Common myeloid progenitor, CD34-positive (primary cell): Measurements from ENCODE around the gene CD83.

ENCODE experiments used
- CTCF ChIA-PET: fragments of 350-600 bp; sonication (Branson Sonifier 250); formaldehyde crosslinking; loops from one replicate; lab custom pipeline; 2021; ENCODE audit warnings: antibody characterized with exemption; lab: Charles Lee
- POLR2A ChIA-PET: fragments of 350-600 bp; sonication (Branson Sonifier 250); formaldehyde crosslinking; loops from one replicate; lab custom pipeline; 2021; ENCODE audit warnings: antibody characterized with exemption; lab: Charles Lee
- DNase-seq, 3 donors: peaks; one replicate each; pipeline versions ENCODE4 v3.0.0 to v3.0.0-alpha.2; 2013
- H3K27ac ChIP-seq, 2 experiments: 1 replicate in 1 of 2; 2 replicates in 1 of 2; pipeline ENCODE4 v1.7.0; 2013; ENCODE audit warnings: inconsistent platforms in 2 of 2, low read length in 2 of 2, mild to moderate bottlenecking in 2 of 2, low read depth in 1 of 2, moderate library complexity in 1 of 2; ENCODE audit not compliant: severe bottlenecking in 2 of 2, insufficient read depth in 1 of 2, poor library complexity in 1 of 2
- H3K27me3 ChIP-seq, 5 experiments: replicated peaks in 2 of 5; 1 replicate in 3 of 5; 2 replicates in 2 of 5; pipeline versions ENCODE4 v1.6.1 to v1.7.0; 2013; ENCODE audit warnings: low read length in 4 of 5, mild to moderate bottlenecking in 2 of 5, moderate library complexity in 2 of 5, inconsistent platforms in 1 of 5; ENCODE audit not compliant: insufficient read depth in 5 of 5, control insufficient read depth in 4 of 5
- H3K36me3 ChIP-seq, 4 experiments: 1 replicate in 2 of 4; 2 replicates in 2 of 4; pipeline versions ENCODE4 v1.6.1 to v1.7.0; 2013; ENCODE audit warnings: low read length in 3 of 4, control low read depth in 1 of 4, mild to moderate bottlenecking in 1 of 4; ENCODE audit not compliant: control insufficient read depth in 4 of 4, insufficient read depth in 4 of 4
- H3K4me1 ChIP-seq, 4 experiments: 1 replicate in 3 of 4; 2 replicates in 1 of 4; pipeline versions ENCODE4 v1.6.1 to v1.7.1; 2013; ENCODE audit warnings: low read length in 3 of 4, mild to moderate bottlenecking in 3 of 4, control low read depth in 1 of 4, inconsistent platforms in 1 of 4, moderate library complexity in 1 of 4; ENCODE audit not compliant: control insufficient read depth in 4 of 4, insufficient read depth in 4 of 4; ENCODE audit errors: control extremely low read depth in 1 of 4
- H3K4me3 ChIP-seq, 7 experiments: 1 replicate in 4 of 7; 2 replicates in 3 of 7; pipeline versions ENCODE4 v1.5.1 to v1.7.0; 2013; ENCODE audit warnings: mild to moderate bottlenecking in 7 of 7, low read length in 6 of 7, moderate library complexity in 6 of 7, inconsistent platforms in 2 of 7, low read depth in 2 of 7, control low read depth in 1 of 7; ENCODE audit not compliant: insufficient read depth in 4 of 7, control insufficient read depth in 1 of 7; ENCODE audit errors: extremely low read depth in 1 of 7
- H3K9me3 ChIP-seq, 5 experiments: 1 replicate in 4 of 5; 2 replicates in 1 of 5; pipeline versions ENCODE4 v1.6.1 to v1.7.1; 2013; ENCODE audit warnings: low read length in 4 of 5, mild to moderate bottlenecking in 2 of 5, inconsistent platforms in 1 of 5, low read depth in 1 of 5, moderate library complexity in 1 of 5; ENCODE audit not compliant: control insufficient read depth in 4 of 5, insufficient read depth in 2 of 5; ENCODE audit errors: control extremely low read depth in 1 of 5
- WGBS: methylation state at CpG from one replicate; pipeline ENCODE4 v1.1.5; 2013; ENCODE audit not compliant: insufficient coverage; 5-methylcytosine and 5-hydroxymethylcytosine counted together

CD83 gene

DNA sequence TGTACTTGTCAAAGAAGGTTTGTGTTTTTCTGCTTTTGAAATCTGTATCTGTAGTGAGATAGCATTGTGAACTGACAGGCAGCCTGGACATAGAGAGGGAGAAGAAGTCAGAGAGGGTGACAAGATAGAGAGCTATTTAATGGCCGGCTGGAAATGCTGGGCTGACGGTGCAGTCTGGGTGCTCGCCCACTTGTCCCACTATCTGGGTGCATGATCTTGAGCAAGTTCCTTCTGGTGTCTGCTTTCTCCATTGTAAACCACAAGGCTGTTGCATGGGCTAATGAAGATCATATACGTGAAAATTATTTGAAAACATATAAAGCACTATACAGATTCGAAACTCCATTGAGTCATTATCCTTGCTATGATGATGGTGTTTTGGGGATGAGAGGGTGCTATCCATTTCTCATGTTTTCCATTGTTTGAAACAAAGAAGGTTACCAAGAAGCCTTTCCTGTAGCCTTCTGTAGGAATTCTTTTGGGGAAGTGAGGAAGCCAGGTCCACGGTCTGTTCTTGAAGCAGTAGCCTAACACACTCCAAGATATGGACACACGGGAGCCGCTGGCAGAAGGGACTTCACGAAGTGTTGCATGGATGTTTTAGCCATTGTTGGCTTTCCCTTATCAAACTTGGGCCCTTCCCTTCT, 18.4 kb downstream of the CD83 start:
- 75% methylated on average over 4 of the region's 9 CpGs for WGBS
- Histone ChIP-seq H3K27me3 (no peaks in the 10 kb centered on the region), H3K27ac (no peak overlapping the region), H3K4me1 (peaks cover 0 to 2% (median 0%) of the 10 kb centered on the region in 4 experiments), H3K4me3 (peak overlapping the region in 1 of 7 experiments; percentile 37), H3K9me3 (no peaks in the 10 kb centered on the region), H3K36me3 (peaks cover 3 to 17% (median 8%) of the 10 kb centered on the region in 4 experiments)
- ChIA-PET POLR2A (no interaction called here), CTCF (interaction anchor here (1.9 to 2.8 kb wide), 3 partner anchors 8 to 27 kb away, joined by 5 to 16 read pairs (median 11); no protein-coding TSS in a partner anchor)
- DNase-seq = peak in 2 of 3 donors; percentile 36 to 70

DNA sequence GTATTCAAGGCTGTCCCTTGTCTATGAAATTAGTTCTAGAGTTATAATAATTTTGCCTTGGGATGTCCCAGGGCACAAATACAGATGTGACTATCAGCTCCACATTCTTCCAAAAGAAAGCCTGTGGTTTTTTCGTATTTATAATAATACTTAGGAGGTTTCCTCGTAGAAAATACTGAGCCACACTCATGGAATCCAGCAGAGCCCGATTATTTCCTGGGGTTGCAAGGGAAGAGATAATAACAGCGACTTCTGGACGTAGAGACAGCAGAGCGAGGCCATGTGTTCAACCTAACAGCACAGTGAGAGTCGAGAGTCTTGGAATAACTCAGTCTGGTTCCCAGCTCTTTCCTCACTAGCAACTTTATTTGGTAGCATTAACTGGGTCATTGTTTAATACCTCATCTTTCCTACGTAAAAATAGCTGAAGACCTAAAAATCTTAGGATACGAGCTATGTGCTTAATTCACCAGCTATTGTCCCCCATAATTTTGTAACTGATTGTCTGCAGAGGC, 21.2 kb downstream of the CD83 start:
- Histone ChIP-seq H3K27me3 (no peaks in the 10 kb centered on the region), H3K9me3 (no peaks in the 10 kb centered on the region), H3K4me3 (no peak overlapping the region), H3K4me1 (peaks cover 0 to 2% (median 0%) of the 10 kb centered on the region in 4 experiments), H3K36me3 (peaks cover 0 to 10% (median 6%) of the 10 kb centered on the region in 4 experiments), H3K27ac (no peak overlapping the region)
- ChIA-PET CTCF (interaction anchor here (1.4 to 3.4 kb wide), 2 partner anchors 9 to 10 kb away, joined by 4 to 19 read pairs; no protein-coding TSS in a partner anchor), POLR2A (no interaction called here)
- WGBS = 97% methylated on average over 7 of the region's 9 CpGs
- no peak for DNase-seq

DNA sequence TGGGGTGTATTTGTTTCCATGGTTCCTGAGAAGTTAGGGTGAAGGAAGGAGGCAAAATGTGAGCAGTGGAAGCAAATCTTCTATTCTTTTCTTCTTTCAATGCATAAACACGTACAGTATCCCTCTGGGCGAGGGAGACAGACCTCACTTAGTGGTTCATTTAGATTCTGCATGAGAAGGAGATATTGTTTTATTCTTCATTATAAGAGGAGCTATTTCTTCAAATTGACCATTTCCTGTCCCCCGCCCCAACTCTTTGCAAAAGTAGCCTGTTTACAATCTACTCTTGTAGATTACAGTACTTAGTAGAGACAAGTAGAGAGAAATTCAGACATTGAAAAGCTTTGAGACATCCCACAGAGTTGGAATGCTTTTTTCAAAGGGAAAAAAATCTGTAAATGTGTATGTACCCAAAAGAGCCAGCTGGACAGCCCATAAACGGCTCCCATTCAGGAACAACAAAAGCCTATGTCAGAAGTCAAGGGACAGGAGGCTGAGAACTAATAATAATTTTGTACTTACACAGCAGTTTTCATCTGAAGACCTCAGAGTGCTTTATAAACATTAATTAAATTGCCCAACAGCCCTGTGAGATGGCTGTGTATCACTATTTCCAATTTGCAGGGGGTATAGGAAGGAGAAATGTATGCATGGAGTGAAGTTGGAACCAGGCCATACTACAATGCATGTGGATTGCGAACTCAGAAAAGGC, 23.9 kb downstream of the CD83 start:
- whole genome bisulfite sequencing = 100% methylated on average over 1 of the region's 5 CpGs
- Histone ChIP-seq H3K4me1 (peaks cover 0 to 5% (median 0%) of the 10 kb centered on the region in 4 experiments), H3K27ac (no peak overlapping the region), H3K9me3 (no peaks in the 10 kb centered on the region), H3K4me3 (no peak overlapping the region), H3K36me3 (no peaks in the 10 kb centered on the region), H3K27me3 (peaks cover 0 to 2% (median 0%) of the 10 kb centered on the region in 5 experiments)
- no peak for DNase-seq
- CTCF ChIA-PET = interaction anchor here (1.0 to 2.8 kb wide), 10 partner anchors 11 to 233 kb away, joined by 3 to 8 read pairs (median 3); no protein-coding TSS in a partner anchor
- POLR2A ChIA-PET = no interaction called here

DNA sequence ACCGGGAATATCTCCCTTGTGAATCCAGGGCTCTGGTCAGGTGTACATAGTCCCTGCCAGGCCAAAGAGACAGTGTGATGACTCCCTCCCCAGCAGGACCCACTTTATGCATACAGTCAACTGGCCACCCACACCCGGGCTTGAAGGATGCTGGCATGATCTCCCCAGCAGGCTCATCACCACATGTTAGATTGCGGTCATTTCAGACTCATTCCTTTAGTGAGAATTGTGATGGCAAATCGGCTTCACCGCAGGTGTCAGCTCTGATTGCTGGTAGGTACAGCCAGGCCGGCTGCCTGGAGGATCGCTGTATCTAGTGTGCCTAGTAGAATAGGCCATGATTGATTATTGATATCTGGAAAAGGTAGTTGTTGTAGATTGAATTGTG, 24.5 kb downstream of the CD83 start:
- CTCF ChIA-PET = interaction anchor here (0.8 to 2.8 kb wide), 11 partner anchors 9 to 234 kb away, joined by 3 to 8 read pairs (median 3); no protein-coding TSS in a partner anchor
- POLR2A ChIA-PET = no interaction called here

DNA sequence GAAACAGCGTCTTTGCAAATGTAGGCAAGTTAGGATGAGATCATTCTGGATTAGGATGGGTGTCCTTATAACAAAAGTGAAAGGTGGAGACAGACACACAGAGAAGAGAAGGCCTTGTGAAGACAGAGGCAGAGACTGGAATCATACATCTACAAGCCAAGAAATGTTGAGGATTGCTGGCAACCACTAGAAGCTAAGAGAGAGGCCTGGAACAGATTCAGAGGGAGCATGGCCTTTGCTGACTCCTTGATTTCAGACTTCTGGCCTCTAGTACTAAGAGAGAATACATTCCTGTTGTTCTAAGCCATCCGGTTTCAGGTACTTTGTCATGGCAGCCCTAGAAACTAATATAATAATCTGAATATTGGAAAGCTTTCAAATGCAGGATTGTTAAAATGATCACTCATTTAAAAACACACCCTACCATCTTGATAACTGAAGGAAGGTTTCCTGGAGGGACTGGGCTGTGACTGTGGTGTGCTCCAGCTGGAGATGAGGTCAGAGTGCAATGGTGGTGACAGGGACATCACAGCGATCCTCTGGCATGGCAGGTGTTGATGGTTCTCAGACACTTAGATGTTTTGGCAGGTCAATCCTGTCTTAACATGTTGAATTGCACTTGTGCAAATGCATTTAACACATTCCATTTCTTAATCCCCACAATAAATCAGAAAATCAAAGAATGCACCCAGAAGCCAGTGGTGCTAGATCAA, 25.1 kb downstream of the CD83 start:
- no peak for DNase-seq
- H3K4me3 ChIP-seq = no peak overlapping the region

More for the DNA sequence above, 24.5 kb downstream of the CD83 start:
- Histone ChIP-seq H3K9me3 (no peaks in the 10 kb centered on the region), H3K27me3 (peaks cover 0 to 2% (median 0%) of the 10 kb centered on the region in 5 experiments), H3K4me1 (peaks cover 0 to 5% (median 0%) of the 10 kb centered on the region in 4 experiments), H3K36me3 (no peaks in the 10 kb centered on the region), H3K4me3 (no peak overlapping the region), H3K27ac (no peak overlapping the region)
- no peak for DNase-seq
- WGBS = 94% methylated on average over 6 of the region's 7 CpGs

DNA sequence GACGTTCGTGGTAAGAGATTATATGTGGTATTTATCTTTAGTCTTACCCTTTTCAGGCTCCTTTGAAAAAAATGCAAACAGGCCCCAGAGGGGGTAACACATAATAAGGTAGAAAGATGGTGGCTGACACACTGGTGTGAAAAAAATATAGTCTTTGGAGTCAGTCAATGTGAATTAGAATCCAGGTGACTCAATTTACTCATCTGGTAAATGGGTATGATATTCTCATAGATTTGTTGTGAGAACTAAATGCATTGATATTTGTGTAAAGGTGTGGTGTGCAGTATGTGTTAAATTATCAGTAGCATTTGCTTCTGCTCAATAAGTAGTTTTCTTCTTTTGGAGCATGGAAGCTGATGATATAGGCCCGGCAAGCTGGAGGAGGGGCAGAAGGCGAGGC, 25.7 kb downstream of the CD83 start:
- peaks cover 0 to 5% (median 0%) of the 10 kb centered on the region in 4 experiments for H3K4me1 ChIP-seq
- 95% methylated on average over 2 of the region's 4 CpGs for WGBS
- no peak for DNase-seq
- ChIA-PET POLR2A (no interaction called here), CTCF (interaction anchor here (0.9 to 2.8 kb wide), 10 partner anchors 8 to 1480 kb away, joined by 3 to 34 read pairs (median 4); no protein-coding TSS in a partner anchor)
- no peak overlapping the region for H3K4me3 ChIP-seq
- no peak overlapping the region for H3K27ac ChIP-seq
- no peaks in the 10 kb centered on the region for H3K9me3 ChIP-seq
- H3K36me3 ChIP-seq = no peaks in the 10 kb centered on the region
- peaks cover 0 to 2% (median 0%) of the 10 kb centered on the region in 5 experiments for H3K27me3 ChIP-seq

More for the DNA sequence above, 25.1 kb downstream of the CD83 start:
- H3K4me1 ChIP-seq = peaks cover 0 to 5% (median 0%) of the 10 kb centered on the region in 4 experiments
- H3K9me3 ChIP-seq = no peaks in the 10 kb centered on the region
- CTCF ChIA-PET = interaction anchor here (0.8 to 2.8 kb wide), 13 partner anchors 8 to 1248 kb away, joined by 3 to 34 read pairs (median 3); no protein-coding TSS in a partner anchor
- no peak overlapping the region for H3K27ac ChIP-seq
- H3K36me3 ChIP-seq = no peaks in the 10 kb centered on the region
- POLR2A ChIA-PET = no interaction called here
- 100% methylated on average over 1 of the region's 3 CpGs for WGBS
- H3K27me3 ChIP-seq = peaks cover 0 to 2% (median 0%) of the 10 kb centered on the region in 5 experiments
